ENCODE results near the gene VRK3.
A peak's percentile ranks its signal among the peaks of the same experiment; 100 is the strongest.
"Not testable (repeated sequence)": the region's sequence is repeated elsewhere in the genome, so short reads cannot be mapped to it uniquely, and the experiment has no call there.

The VRK3 gene

GRCh38 chr19:49986354-49986753 lies 38.8 kb downstream of the VRK3 start:
- DNase-seq = no peak

- no peak for DNase-seq
Observed at GRCh38 chr19:49985871-49986270, 39.3 kb downstream of the VRK3 start.

GRCh38 chr19:49984491-49984890 lies 40.7 kb downstream of the VRK3 start:
- DNase-seq = no peak

- DNase-seq = peak in 1 of 2 experiments; percentile 24
Observed at GRCh38 chr19:49983645-49984229, 41.4 kb downstream of the VRK3 start.

- DNase-seq = no peak
Observed at GRCh38 chr19:49981603-49982593, 43.3 kb downstream of the VRK3 start.

- DNase-seq = no peak
Observed at GRCh38 chr19:49978324-49978723, 46.8 kb downstream of the VRK3 start.

GRCh38 chr19:49977881-49978280 lies 47.3 kb downstream of the VRK3 start:
- DNase-seq = no peak

- DNase-seq = no peak
Observed at GRCh38 chr19:49977076-49977475, 48.1 kb downstream of the VRK3 start.

- DNase-seq = no peak
Observed at GRCh38 chr19:49976496-49976895, 48.7 kb downstream of the VRK3 start.

GRCh38 chr19:49975051-49975450 lies 50.1 kb downstream of the VRK3 start:
- DNase-seq = no peak

- no peak for DNase-seq
Observed at GRCh38 chr19:49973987-49974386, 51.2 kb downstream of the VRK3 start.

- DNase-seq = no peak
Observed at GRCh38 chr19:49972841-49973240, 52.3 kb downstream of the VRK3 start.

- DNase-seq = no peak
Observed at GRCh38 chr19:49971991-49972411, 53.2 kb downstream of the VRK3 start.

GRCh38 chr19:49969355-49969754 lies 55.8 kb downstream of the VRK3 start:
- DNase-seq = not testable (repeated sequence)

- no peak for DNase-seq
Observed at GRCh38 chr19:49968279-49968922, 56.8 kb downstream of the VRK3 start.

- DNase-seq = not testable (repeated sequence)
Observed at GRCh38 chr19:49960980-49961379, 64.2 kb downstream of the VRK3 start, which contains the start of gene SIGLEC11. TSS of gene SIGLEC11 (minus strand) at chr19:49961172. CDS start at chr19:49961081, 91 bp downstream.

GRCh38 chr19:49959892-49960291 lies 65.3 kb downstream of the VRK3 start:
- DNase-seq = not testable (repeated sequence)

- not testable (repeated sequence) for DNase-seq
Observed at GRCh38 chr19:49958596-49958995, 66.6 kb downstream of the VRK3 start.

GRCh38 chr19:49958144-49958543 lies 67.0 kb downstream of the VRK3 start:
- not testable (repeated sequence) for DNase-seq

- DNase-seq = no peak
Observed at GRCh38 chr19:49957262-49957915, 67.8 kb downstream of the VRK3 start.

- no peak for DNase-seq
Observed at GRCh38 chr19:49956115-49956495, 69.1 kb downstream of the VRK3 start.

GRCh38 chr19:49954933-49955332 lies 70.2 kb downstream of the VRK3 start:
- DNase-seq = no peak

All from SW 1271 (cell line).